Lower lobe of right lung (tissue), 2 donors: ENCODE measurements around the gene FGR. TPM values are rescaled to one million over a fixed set of nuclear protein-coding genes. Genes with fewer than 3 reads are reported as not detected.

ENCODE experiments used
- ATAC-seq, 2 donors: fragments of 200-7000 bp; cut with Tn5 transposase; one replicate each; pipeline ENCODE4 v1.9.1; 2020 to 2022; ENCODE audit warnings: mild to moderate bottlenecking in 2 of 2, moderate library complexity in 2 of 2
- DNase-seq: peaks from one replicate; pipeline ENCODE4 v3.0.0-alpha.2; 2020
- H3K27ac ChIP-seq: fragments of 200-600 bp; one replicate; pipeline ENCODE4 v1.8.0; 2022
- H3K27me3 ChIP-seq: fragments of 200-600 bp; one replicate; pipeline ENCODE4 v1.8.0; 2022; ENCODE audit warnings: low read depth
- H3K36me3 ChIP-seq: fragments of 200-600 bp; one replicate; pipeline ENCODE4 v1.8.0; 2022; ENCODE audit warnings: mild to moderate bottlenecking
- H3K4me1 ChIP-seq: fragments of 200-600 bp; one replicate; pipeline ENCODE4 v1.8.0; 2022
- H3K4me3 ChIP-seq: fragments of 200-600 bp; one replicate; pipeline ENCODE4 v1.8.0; 2022; ENCODE audit warnings: mild to moderate bottlenecking
- H3K9me3 ChIP-seq: fragments of 200-600 bp; one replicate; pipeline ENCODE4 v1.8.0; 2022
- intact Hi-C: fragments of 100-400 bp; cut with DNase I; formaldehyde crosslinking; loops from one replicate; pipeline ENCODE4 v1.11.0; 2022
- total RNA-seq: library from RNA; stranded (reverse); fragmentation: NEBNext Ultra II Directional; extraction: Animal tissue kit (Norgen Biotek cat#: 25700); gene quantifications from one replicate; pipeline ENCODE4 v1.2.1, GENCODE V29; 2021
- TF ChIP-seq, protein P1 (sequence below): fragments of 200-600 bp; IDR thresholded peaks from one replicate; pipeline ENCODE4 v1.8.0; 2022; ENCODE audit warnings: antibody characterized with exemption, mild to moderate bottlenecking
- donor health status: DM: no; HTN: yes; CAD: no; lungs with severe emphysema.

Gene FGR
- total RNA-seq, 1 donor from 2014 or later, result 193 TPM

GRCh38 chr1:27570356-27570755, 64.6 kb downstream of the FGR start:
- no peak overlapping the region for H3K4me3 ChIP-seq
- intact Hi-C loops, result no loop called here
- no peaks in the 10 kb centered on the region for H3K9me3 ChIP-seq
- ATAC-seq (no peak), DNase-seq (no peak)
- H3K27me3 ChIP-seq, result no peaks in the 10 kb centered on the region
- peak overlapping the region; percentile 76 for H3K27ac ChIP-seq
- TF ChIP-seq, protein P1, sequence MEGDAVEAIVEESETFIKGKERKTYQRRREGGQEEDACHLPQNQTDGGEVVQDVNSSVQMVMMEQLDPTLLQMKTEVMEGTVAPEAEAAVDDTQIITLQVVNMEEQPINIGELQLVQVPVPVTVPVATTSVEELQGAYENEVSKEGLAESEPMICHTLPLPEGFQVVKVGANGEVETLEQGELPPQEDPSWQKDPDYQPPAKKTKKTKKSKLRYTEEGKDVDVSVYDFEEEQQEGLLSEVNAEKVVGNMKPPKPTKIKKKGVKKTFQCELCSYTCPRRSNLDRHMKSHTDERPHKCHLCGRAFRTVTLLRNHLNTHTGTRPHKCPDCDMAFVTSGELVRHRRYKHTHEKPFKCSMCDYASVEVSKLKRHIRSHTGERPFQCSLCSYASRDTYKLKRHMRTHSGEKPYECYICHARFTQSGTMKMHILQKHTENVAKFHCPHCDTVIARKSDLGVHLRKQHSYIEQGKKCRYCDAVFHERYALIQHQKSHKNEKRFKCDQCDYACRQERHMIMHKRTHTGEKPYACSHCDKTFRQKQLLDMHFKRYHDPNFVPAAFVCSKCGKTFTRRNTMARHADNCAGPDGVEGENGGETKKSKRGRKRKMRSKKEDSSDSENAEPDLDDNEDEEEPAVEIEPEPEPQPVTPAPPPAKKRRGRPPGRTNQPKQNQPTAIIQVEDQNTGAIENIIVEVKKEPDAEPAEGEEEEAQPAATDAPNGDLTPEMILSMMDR, result no peak
- peaks cover 97% of the 10 kb centered on the region for H3K4me1 ChIP-seq
- H3K36me3 ChIP-seq, result no peaks in the 10 kb centered on the region

GRCh38 chr1:27569506-27570291, 65.3 kb downstream of the FGR start:
- peak overlapping the region; percentile 76 for H3K27ac ChIP-seq
- ATAC-seq, result no peak

DNA sequence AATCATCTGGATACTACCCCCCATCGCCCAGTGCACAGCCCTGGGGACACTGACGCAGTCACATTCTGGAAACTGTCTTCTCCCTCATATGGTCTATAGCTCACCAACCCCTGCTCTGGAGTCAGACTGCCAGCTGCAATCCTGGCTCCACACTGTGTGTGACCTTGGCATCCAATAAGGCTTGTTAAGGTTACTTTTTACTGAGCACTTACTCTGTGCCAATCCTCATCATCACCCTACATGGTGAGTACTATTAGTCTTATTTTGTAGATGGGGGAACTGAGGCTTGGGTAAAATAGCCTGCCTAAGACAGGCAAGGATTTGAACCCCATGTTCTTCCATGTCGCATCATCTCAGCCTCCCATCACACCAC, 65.9 kb downstream of the FGR start:
- no peaks in the 10 kb centered on the region for H3K9me3 ChIP-seq
- peak overlapping the region; percentile 76 for H3K27ac ChIP-seq
- peak in 1 of 2 donors; percentile 1 for ATAC-seq
- no peaks in the 10 kb centered on the region for H3K36me3 ChIP-seq
- peaks cover 97% of the 10 kb centered on the region for H3K4me1 ChIP-seq
- peak overlapping the region; percentile 42 for H3K4me3 ChIP-seq
- no peaks in the 10 kb centered on the region for H3K27me3 ChIP-seq
- TF ChIP-seq, protein P1, result no peak
- intact Hi-C loops, result no loop called here
- no peak for DNase-seq

More at GRCh38 chr1:27569506-27570291, 65.3 kb downstream of the FGR start:
- TF ChIP-seq, protein P1, result no peak
- Histone ChIP-seq H3K4me1 (peaks cover 97% of the 10 kb centered on the region), H3K4me3 (no peak overlapping the region), H3K27me3 (no peaks in the 10 kb centered on the region), H3K36me3 (no peaks in the 10 kb centered on the region), H3K9me3 (no peaks in the 10 kb centered on the region)
- intact Hi-C loops, result no loop called here
- no peak for DNase-seq

DNA sequence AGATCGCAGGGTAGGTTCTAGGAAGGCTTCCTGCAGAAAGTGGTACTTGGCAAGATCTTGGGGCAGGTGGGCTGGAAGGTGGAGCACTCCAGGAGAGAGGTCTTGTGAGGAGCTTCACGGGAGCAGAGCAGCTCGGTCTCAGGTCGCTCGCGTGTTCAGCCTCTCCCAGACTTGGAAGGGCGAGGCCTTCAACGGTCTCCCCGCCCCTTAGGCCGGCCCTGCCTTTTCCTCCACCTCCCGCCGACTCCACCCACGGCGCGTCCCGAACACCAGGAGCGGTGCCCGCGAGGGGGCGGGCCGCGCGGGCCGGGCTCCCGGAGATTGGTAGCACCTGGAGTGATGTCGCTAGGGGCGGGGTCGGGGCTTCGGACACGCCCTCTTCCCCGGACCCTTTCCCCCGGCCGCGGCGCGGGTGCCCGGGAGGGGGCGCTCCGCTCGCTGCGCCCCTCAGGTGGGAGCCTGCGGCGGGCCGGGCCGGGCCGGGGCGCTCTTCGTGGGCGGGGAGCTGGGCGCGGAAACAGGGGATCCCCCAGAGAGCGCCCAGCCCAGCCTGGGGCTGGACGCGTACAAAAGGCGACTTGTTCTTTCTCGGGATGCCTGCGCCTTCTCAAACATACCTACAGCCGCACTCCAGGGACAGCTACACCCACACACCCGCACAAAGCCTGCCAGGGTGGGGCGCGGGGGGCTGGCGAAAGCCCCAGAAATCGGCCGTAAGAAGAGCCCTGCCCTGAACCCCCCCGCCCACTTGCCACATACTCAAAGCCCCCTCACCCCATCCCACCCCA, 66.5 kb downstream of the FGR start:
- Histone ChIP-seq H3K27me3 (no peaks in the 10 kb centered on the region), H3K4me1 (peaks cover 97% of the 10 kb centered on the region), H3K27ac (peak overlapping the region; percentile 76), H3K36me3 (no peaks in the 10 kb centered on the region), H3K4me3 (peak overlapping the region; percentile 42), H3K9me3 (no peaks in the 10 kb centered on the region)
- intact Hi-C loops, result no loop called here
- DNase-seq (peak; percentile 97), ATAC-seq (peak; percentile 95 to 96)
- TF ChIP-seq, protein P1, result peak; percentile 68

- Histone ChIP-seq H3K27ac (peak overlapping the region; percentile 56), H3K4me1 (peaks cover 96% of the 10 kb centered on the region), H3K4me3 (peak overlapping the region; percentile 42), H3K9me3 (no peaks in the 10 kb centered on the region), H3K36me3 (no peaks in the 10 kb centered on the region), H3K27me3 (no peaks in the 10 kb centered on the region)
- ATAC-seq (no peak), DNase-seq (no peak)
- TF ChIP-seq, protein P1, result no peak
- intact Hi-C loops, result no loop called here
Measured at GRCh38 chr1:27567971-27568299, 67.0 kb downstream of the FGR start.
